Measurements from ENCODE around the gene RAD51. TPM values are rescaled to one million over a fixed set of nuclear protein-coding genes. Genes with fewer than 3 reads are reported as not detected.

Gene RAD51
- total RNA-seq, 1 donor from 2014 or later, result 1.3 TPM

- TF ChIP-seq CTCF (IDR thresholded peaks at IDR 0.05; ENCODE audit: insufficient read depth, low read length, poor library complexity, severe bottlenecking), result no peak
- H3K27me3 ChIP-seq (ENCODE audit: control insufficient read depth, insufficient read depth, low read length), result no peaks in the 10 kb centered on the region
- DNase-seq (ENCODE audit: low read depth), result no peak
- no peaks in the 10 kb centered on the region for H3K36me3 ChIP-seq (ENCODE audit: control insufficient read depth, insufficient read depth, low read length)
- H3K4me3 ChIP-seq (ENCODE audit: low read depth, low read length), result no peak overlapping the region
Observed at GRCh38 chr15:40743485-40743901, 48.5 kb downstream of the RAD51 start.

DNA sequence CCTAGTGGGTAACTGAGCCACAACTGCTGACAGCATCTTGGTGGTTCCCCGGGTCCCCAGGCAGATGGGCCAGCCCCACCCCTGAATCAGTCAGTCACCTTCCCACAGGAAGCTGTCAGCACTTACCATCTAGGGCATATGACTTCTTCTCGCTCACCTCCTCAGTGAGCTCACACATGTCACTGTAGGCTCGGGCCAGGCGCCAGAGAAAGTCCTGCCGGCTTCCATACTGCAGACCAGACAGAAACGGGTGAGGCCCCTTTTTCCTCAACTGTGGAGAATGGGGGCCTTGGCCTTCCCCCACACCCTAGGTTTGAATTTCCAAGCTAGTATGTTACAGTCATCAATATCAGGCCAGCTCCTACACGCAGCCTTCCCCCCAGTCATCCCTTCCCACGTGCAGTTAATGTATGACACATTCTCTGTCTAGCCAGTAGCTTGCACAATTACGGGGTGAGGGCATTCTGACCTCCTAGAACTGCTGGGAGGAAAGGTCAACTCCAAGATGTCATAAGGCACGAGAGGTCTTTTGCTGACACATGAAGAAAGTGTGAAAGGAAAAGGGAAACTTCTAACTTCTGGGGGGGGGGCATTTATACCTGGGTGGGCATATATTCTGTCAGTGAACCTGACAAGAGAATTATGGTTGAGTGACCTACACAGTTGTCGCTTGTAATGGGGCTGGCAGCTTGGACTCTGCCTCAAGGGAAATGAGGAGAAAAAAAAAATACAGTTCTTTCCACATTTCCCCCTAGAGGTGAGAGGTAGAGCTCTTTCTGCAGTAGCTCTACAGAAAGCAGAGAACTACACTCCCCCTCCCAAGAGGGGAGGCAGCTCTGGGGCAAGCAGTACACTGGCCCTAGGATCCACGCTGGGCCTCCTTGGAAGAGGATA is 49.2 kb downstream of the RAD51 start:
- no peaks in the 10 kb centered on the region for H3K36me3 ChIP-seq (ENCODE audit: control insufficient read depth, insufficient read depth, low read length)
- peak; percentile 17 for TF ChIP-seq CTCF (IDR thresholded peaks at IDR 0.05; ENCODE audit: insufficient read depth, low read length, poor library complexity, severe bottlenecking)
- no peak overlapping the region for H3K4me3 ChIP-seq (ENCODE audit: low read depth, low read length)
- no peak for DNase-seq (ENCODE audit: low read depth)
- H3K27me3 ChIP-seq (ENCODE audit: control insufficient read depth, insufficient read depth, low read length), result no peaks in the 10 kb centered on the region

GRCh38 chr15:40744815-40745152 is 49.8 kb downstream of the RAD51 start:
- DNase-seq (ENCODE audit: low read depth), result no peak
- H3K36me3 ChIP-seq (ENCODE audit: control insufficient read depth, insufficient read depth, low read length), result no peaks in the 10 kb centered on the region
- H3K4me3 ChIP-seq (ENCODE audit: low read depth, low read length), result no peak overlapping the region
- H3K27me3 ChIP-seq (ENCODE audit: control insufficient read depth, insufficient read depth, low read length), result no peaks in the 10 kb centered on the region
- TF ChIP-seq CTCF (IDR thresholded peaks at IDR 0.05; ENCODE audit: insufficient read depth, low read length, poor library complexity, severe bottlenecking), result no peak

DNA sequence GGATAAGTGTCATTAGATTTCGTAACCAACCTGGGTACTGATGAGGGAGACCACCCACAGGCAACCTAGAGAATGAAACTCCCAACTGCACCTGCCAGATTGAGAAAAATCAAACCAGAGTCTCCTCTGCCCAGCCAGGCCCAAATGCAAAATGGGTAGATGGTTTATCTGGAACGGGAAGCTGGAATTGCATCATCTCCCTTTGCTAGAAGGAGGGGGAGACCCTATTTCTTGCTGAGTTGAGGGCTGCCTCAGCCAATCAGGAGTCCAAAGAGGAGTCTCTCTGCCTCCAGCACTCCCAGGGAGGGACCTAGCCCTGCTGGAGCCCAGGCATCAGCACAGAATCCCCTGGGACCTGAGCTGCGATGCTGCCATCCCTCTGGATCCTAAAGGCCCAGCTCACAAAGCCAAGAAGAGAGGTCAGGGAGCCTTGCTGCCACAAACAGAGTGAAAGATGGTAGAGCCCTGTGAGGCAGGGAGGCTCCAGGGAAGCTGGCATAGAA is 52.0 kb downstream of the RAD51 start:
- no peaks in the 10 kb centered on the region for H3K36me3 ChIP-seq (ENCODE audit: control insufficient read depth, insufficient read depth, low read length)
- no peaks in the 10 kb centered on the region for H3K27me3 ChIP-seq (ENCODE audit: control insufficient read depth, insufficient read depth, low read length)
- DNase-seq (ENCODE audit: low read depth), result no peak
- TF ChIP-seq CTCF (IDR thresholded peaks at IDR 0.05; ENCODE audit: insufficient read depth, low read length, poor library complexity, severe bottlenecking), result no peak
- H3K4me3 ChIP-seq (ENCODE audit: low read depth, low read length), result no peak overlapping the region

DNA sequence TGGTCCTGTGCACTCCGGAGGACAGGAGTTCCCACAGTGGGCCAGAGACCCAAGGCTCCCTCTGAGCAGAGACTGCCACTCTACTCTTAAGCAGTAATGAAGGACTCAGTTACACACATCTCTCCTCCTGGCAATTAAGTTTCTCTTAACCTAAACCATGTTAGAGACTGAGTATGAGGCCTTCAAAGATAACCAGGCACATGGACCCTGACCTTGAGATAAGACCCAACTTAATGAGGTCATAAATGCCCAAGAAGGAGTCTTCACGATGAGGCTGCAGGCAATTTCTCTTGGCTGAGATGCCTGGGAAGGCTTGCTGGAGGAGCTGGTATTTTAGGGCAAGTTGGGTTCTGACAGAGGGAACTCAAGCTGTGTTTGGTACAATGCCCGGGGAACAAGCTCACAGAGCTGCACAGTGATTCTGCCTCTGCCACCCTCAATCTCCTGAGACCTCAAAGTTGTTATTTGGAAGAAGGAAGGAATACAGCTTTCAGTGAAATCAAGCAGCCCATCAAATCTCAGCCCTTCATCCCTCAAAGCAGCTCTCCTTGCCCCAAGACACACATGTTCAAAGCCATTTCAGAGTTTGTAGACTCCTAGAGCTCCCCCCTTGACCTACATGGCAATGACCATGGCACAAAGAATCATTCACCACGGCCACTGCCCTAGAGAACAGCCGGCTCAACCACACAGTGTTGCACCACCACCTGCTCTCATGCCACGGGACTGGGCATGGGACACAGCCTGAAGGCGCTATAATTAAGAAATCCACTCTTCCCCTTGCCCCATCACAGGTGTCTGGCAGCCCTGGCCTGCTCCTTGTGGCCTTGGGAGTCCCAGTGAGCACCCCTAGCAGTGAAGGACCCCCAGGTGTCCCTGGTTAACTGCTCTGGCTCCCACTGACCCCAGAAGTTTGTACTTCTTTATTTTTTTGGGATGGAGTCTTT is 53.0 kb downstream of the RAD51 start:
- H3K4me3 ChIP-seq (ENCODE audit: low read depth, low read length), result no peak overlapping the region
- H3K27me3 ChIP-seq (ENCODE audit: control insufficient read depth, insufficient read depth, low read length), result no peaks in the 10 kb centered on the region
- no peaks in the 10 kb centered on the region for H3K36me3 ChIP-seq (ENCODE audit: control insufficient read depth, insufficient read depth, low read length)
- TF ChIP-seq CTCF (IDR thresholded peaks at IDR 0.05; ENCODE audit: insufficient read depth, low read length, poor library complexity, severe bottlenecking), result no peak
- DNase-seq (ENCODE audit: low read depth), result no peak

All from kidney epithelial cell (primary cell).